Myocyte (in vitro differentiated cells): ENCODE results near the gene PASK. TPM values are rescaled to one million over a fixed set of nuclear protein-coding genes. Genes with fewer than 3 reads are reported as not detected.
A peak's percentile ranks its signal among the peaks of the same experiment; 100 is the strongest.
"Not testable (repeated sequence)": the region's sequence is repeated elsewhere in the genome, so short reads cannot be mapped to it uniquely, and the experiment has no call there.

ENCODE experiments used
- DNase-seq: peaks from one replicate; pipeline ENCODE4 v3.0.0-alpha.2; 2012; ENCODE audit warnings: low read depth
- total RNA-seq: library from RNA; depleted of rRNA; stranded (reverse); fragments of >200 nt; gene quantifications from 2 replicates; pipeline ENCODE4 v1.2.3, GENCODE V29; 2014

Gene PASK
- total RNA-seq, 1 donor from 2014 or later, result 0.45 TPM

DNA sequence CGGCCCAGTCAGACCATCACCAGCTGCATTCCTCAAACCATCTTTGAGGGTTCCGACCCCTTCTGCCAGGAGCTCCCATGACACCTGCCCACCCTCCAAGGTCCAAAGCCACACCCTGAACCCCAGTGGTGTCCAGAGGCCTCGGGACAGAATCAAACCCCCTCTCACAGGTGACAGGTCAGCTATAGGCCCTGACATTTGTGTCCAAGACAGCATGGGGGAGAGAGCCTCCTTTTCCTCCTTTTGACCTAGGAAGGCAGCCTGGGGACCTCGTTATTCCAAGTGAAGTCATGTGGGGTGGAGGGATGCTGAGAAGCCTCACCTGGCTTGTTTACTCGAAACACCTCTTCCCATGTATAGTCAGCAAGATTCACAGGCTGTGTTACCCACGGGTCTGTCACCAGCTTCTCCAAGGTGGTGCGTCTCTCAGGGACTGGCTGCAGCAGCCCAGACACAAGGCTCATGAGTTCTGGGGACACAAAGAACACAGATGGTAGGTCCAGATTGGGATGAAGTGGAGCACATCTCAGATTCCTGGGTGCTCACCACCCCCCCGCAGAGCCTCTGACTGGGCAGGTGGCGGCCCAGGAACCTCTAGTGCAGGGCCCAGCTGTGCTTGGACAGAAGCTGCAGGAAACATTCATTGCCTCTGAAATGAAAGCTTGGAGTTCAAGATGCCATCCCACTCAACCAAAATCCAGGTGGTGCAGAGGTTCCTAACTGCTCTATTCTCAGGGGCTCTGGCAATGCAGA is 42.1 kb downstream of the PASK start:
- no peak for DNase-seq

DNA sequence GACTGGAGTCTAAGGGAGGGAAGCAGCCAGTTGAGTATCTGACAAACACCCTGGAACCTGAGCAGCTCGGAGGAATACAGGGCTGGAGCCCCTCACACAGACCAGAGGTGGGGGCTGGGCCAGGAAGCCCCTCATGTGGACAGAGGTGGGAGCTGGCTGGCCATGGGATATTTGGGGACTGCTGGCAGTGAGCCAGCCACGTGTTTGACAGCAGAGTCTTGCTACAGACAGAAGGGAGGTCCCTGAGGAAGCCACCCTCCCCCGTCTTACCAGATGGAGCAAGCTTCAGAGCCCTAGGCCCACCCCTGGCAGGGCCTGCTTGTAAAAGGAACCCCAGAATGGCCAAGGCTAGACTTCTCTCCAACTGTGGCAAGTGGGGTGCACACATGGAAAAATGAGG is 43.6 kb downstream of the PASK start:
- DNase-seq, result no peak

DNA sequence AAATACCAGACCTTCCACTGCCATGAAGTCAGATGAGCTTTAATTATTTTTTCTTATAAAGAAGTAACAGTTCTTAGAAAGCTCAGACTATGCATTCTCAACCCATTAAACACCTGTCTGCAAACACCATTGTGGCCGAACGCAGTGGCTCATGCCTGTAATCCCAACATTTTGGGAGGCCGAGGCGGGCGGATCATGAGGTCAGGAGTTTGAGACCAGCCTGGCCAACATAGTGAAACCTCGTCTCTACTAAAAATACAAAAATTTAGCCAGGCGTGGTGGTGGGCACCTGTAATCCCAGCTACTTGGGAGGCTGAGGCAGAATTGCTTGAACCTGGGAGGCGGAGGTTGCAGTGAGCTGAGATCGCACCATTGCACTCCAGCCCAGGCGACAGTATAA is 44.7 kb downstream of the PASK start:
- not testable (repeated sequence) for DNase-seq

DNA sequence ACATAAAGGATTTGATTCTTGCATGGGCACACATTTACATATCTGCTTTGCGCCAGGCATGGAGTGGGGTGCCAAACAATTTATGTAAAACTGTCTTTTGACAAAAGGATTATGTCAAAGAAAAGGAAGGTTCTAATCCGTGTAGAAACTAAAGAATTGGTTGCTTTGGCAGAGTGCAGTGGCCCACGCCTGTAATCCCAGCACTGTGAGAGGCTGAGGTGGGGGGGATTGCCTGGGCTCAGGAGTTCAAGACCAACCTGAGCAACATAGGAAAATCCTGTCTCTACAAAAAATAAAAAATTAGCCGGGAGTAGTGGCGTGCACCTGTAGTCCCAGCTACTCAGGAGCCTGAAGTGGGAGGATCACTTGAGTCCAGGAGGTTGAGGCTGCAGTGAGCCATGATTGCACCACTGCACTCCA is 46.1 kb downstream of the PASK start:
- DNase-seq, result no peak

DNA sequence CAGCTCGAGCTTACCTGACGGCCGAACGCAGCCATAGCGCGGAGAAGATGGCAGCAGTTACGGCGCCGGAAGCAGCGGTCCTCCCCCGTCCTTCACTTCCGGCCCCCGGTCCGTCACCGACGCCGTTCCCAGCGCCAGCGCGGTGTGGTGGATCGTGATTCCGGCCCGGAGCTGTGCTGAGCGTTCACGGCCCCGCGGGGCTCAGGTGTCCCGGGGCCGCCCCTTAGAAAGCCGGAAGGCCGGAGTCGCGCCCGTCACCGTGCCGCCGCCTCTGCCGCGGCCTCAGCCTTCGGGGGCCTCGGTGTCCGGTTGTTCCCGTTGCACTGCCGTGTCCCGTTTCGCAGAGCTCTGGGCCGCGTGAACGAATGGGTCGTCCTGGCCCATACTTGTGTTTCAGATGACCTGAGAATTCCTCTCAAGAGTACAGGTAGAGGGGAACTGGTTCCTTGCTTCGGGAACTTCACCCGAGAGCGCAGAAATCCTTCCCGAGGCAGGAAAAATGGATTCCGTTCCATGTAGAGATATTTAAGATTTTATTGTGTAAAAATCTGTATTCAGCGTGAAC is 47.0 kb downstream of the PASK start, which contains the start of gene MTERF4:
Gene MTERF4, minus strand, starts transcription at position 49 of the 565 bp plus-strand sequence. Its CDS starts 14 bp downstream, at position 35.
- peak; percentile 91 for DNase-seq

DNA sequence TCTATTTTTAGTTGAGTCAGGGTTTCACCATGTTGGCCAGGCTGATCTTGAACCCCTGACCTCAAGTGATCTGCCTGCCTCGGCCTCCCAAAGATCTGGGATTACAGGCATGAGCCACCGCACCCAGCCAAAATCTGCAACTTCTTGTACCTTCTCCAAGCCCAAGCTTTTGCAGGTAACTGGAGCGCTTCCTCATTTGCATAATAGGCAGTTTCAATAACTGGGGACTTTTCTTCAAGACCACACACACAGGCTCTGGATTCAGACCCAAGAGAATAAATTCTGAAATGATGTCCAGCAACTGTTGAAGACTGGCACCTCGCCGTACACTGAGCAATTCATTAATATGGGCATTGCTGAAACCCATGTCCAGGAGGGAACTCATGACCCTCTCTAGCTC is 50.0 kb downstream of the PASK start:
- no peak for DNase-seq

DNA sequence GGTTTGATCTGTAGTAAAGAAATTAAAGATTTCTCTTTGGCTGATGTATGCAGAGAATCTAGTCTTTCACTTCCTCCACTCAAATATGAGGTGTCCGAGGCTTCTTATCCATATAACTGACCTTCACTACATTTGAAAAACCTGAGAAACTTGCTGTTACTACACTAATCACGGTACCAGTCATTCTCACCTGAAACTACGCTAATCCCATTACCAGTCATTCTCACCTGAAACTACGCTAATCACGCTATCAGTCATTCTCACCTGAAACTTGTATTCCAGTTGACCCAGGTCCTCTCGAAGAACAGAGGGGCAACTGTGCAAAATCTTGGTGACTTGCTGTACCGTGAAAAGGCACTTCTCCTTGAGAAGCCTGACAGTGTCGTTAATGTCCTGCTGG is 52.3 kb downstream of the PASK start:
- DNase-seq, result no peak

DNA sequence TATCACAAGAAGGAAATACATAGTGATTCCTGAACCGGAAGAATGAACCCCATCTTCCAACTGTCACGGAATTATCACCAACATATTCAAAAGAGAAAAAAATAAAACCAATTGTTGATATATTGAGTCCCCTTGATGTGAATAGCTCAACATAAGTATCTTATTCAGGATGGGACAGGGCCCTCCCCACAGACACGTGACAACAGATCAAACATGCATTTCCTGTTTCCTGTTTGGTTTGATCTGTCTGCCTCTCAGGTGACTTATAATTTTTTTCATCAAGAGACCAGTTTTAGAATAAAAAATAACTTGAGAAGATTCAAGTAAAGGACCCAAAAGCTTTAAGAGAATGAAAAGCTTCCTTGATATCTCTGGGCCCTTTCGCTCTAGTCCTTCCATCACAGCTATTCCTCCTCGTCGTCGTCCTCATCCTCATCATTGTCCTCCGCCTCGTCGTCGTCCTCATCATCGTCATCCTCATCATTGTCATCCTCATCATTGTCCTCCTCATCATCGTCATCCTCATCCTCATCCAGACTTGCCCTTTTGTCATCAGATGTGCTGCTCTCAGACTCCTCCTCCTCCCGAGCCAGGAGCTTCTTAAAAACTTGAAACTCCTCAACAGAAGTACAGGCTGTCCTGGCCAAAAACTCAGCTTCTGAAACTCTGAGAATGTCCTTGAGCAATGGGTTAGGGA is 53.5 kb downstream of the PASK start:
- DNase-seq, result no peak

DNA sequence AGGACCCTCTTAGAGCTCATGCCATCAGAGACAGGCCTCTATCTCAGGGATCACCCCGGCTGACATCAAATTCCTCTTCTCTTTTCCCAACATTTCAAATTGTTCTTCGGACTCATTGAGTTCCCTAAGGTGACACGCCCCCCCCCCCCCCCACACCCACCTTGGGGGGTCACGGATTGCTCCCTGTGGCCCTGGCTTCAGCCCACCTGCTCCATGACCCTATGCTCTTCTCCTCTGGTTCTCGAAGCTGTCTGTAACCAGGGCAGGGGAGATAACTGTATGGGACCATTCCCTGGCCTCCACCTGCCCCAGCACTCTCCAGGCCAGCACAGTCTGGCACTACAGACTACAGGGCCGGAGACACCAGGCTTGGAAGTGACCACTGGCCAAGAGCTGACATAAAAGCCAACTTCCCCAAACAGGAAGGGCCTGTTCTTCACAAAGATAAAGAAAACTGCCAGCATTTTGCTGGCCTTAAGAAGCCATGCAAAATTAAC is 54.3 kb downstream of the PASK start:
- DNase-seq, result no peak

DNA sequence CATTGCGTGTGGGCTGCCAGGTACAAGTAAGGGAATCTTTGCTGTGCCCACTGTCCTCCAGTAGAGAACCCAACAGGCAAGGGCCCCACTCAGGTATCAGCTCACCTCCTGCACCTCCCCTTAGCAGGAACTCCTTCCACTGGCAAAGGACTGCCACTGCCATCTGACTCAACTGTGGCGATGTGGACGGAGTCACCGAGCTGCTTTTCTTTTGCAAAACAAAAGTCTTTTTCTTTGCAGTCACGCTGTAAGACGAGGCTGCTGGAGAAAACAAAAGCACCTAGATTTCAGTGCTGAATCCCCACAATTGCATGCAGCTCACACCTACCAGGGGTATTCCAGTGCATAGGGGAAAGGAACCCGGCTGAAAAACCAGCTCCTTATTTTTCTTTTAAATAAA is 55.1 kb downstream of the PASK start:
- DNase-seq, result no peak

DNA sequence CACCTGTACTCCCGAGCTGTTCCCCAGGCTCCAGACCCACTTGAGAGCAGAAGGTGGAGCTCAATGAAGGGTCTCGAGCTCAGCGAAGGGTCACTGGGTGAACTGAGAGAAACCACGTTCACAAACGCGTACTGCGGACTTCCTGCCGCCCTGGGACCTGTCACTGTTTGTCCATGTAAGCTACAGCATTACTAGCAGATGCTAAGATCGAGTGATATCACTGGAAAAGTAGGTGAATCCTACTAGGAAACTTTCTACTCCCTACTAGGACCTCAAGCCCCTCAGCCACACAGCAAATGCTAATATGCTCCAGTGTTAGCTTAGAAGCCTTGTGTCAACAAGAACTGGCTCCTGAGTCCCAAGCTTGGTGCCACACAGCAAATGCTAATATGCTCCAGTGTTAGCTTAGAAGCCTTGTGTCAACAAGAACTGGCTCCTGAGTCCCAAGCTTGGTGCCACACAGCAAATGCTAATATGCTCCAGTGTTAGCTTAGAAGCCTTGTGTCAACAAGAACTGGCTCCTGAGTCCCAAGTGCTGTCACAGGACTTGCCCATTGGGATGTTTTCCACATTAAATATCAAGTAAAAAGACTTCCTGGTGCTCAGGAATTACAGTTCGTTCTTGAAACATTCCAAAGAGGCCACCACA is 56.0 kb downstream of the PASK start:
- not testable (repeated sequence) for DNase-seq

DNA sequence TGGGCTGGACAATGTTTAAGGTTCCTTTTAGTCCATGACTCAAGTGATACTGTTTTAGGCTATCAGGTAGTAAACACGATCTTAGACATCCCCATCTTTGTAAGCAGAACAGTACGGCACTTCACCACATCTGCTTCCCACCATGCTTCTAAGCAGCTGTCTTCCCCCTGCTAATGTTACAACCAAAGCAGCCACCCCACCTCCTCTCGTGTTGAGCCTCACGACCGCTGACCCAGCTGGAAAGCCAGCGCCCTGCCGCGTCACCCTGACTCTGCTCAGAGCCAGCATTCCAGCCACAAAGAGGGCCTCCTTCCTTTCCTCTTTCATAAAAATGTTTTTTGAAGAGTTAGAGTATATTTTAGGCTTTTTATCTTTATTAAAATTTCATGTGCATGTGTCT is 56.6 kb downstream of the PASK start:
- DNase-seq, result peak; percentile 78

DNA sequence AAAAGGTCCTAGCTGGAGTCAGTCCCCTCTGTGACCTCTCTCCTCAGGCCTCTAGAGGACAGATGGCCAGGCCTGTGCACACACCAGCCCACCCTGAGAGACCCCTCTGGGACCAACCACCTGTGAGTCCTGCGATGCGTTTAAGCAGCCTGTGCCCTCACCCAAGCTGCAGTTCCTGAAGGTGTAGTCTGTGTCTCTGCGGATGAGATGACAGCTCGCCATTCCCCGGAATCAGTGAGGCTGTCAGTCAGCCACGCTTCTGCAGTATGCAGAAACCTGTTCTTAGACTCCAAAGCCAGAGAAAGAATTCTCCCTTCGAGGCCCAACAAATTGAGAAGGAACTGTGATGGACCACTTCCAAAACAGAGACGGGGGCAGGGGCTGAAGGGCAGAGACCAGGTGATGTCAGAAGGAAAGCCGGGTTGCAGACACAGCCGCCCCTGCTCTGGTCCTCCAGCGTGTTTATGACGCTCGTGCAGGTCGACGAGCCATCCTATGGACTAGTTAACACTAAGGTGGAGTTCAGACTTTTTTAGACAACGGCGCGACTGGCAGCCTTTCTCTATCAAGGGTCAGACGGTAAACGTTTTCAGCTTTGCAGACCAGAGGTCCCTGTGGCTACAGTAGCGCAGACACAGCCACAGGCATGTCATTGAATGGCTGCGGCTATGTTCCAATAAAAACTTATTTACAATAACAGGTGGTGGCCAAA is 57.4 kb downstream of the PASK start:
- peak; percentile 27 for DNase-seq

DNA sequence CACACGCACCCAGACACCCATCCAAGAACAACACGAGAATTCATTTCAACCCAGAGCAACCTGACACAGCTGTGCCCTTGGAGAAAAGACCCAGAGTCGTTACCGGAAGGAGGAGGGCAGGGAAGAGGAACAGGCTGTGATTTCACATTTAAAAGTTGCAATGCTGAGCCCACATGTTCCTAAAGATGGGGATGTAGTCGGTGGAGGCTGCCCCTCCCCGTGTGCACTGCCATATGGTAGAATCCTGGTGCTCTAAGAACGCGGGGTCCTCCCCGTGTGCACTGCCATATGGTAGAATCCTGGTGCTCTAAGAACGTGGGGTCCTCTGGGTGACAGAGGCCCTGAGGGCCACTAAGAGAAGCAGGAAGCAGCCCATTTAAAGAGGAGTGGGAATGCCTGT is 58.1 kb downstream of the PASK start:
- no peak for DNase-seq

DNA sequence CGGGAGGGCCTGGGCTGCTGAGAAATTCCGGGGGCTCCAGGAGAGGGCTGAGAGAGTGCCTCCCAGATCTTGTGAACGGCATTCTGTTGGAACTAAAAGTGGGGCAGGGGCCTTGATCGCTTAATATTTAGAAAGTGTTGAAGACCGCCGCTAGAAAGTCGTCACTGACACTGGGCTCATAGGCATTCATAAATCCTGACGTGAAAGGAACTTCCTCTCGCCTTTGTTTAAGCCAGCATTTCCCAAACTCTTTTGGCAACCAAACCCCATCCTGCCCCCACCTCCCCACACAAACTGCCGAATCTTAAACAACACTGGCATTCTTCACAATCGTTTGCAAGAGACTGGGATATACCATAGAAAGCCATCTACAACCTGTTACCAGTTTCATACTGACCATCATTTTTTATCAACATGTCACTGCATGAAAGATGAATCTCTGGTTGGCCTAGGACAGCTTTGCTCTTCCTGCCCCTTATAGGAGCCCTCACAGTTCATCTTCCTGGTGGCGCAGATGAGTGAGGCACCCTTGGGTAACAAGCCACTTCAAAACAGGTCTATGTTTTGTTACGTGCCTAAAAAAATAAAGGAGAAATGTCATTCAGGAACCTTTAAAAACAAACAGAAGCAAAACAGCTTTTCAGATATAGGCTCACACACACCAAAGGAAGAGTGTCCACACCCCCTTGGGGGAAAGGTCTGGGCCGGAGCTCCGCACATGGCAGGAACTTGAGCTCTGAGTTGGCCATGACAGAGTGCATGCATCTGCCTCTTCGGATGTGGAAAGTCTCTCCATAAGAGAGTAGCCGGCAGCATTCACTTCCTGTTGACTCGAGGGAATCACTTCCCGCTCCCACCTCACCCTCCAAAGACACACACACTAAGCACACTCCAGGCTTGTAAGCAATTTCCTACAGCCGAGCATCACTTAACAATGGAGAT is 60.2 kb downstream of the PASK start:
- no peak for DNase-seq

DNA sequence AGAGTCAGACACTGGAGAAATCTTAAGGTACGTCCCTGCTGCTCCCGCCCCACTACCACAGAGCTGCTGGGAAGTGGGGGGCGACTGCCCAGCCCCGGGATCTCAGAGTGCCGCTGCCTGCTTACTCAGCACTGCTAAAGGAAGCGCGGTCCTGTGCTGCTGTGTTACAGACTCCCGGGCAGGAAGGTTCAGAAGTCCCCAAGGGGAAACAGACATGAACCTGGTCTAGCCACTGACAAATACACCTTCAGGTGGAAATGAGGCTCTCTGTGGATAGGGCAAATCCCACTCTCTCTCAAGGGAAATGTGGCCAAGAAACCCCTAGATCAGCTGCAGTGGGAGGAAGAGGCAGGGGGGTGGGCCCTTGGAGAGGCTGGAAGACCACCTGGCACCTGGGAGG is 60.9 kb downstream of the PASK start:
- no peak for DNase-seq

DNA sequence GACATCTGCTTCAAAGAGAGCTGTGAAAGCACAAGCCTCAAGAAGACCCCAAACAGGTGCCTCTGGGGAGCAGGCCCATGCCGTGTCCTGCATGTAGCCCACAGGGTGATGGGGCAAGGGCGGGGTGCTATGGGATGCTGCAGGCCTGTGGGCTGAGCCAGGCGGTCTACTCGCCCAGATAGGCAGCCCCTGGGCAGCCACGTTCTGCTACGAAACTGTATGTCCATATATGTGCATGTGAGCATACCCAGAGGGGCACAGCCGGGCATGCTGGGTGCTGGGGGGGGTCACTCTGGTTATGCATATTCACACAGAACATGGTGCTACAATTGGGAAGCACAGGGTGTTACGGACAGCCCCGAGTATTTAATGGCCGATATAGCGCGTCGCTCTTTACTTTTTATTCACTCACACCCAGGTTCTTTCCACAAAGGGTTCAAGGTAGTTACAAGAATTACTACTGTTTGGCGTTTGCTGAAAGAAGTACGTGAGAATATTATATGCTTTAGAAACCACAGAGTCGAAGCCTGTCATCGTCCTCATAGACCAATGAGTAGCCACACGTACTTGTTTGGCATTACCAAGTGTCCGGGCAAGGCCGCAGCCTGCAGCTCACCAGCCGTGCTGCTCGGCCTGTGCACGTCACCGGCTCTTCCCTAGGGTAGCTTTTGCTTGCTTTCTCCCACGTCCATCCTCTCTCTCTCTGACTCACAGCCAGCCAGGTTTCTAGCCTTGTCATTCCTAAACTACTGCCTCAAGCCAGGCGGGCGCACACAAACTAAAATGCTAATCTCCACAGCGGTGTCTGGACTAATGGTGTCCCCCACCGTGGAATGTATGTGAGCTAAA is 61.6 kb downstream of the PASK start:
- no peak for DNase-seq

DNA sequence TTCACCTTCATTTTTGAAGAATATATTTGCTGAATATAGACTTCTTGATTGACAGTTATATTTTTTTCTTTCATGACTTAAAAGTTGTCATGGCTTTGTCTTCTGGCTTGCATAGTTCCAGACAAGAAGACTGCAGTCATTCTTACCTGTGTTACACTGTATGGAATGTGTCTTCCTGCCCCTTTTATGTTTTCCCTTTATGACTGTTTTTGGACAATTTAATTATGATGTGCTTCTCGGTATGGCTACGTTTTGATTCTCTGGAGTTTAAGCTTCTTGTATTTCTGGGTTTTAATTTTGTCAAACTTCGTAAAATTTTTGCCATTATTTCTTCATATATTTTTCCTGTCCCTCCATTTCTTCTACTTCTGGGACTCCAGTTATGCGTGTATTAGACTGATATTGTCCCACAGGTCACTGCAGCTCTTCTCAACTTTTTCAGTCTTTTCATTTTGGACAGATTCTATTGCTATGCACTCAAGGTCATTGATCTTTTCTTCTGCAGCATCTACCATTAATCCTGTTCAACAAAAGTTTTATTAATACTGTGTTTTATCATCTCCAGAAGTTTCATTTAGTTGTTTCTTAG is 64.3 kb downstream of the PASK start:
- no peak for DNase-seq

DNA sequence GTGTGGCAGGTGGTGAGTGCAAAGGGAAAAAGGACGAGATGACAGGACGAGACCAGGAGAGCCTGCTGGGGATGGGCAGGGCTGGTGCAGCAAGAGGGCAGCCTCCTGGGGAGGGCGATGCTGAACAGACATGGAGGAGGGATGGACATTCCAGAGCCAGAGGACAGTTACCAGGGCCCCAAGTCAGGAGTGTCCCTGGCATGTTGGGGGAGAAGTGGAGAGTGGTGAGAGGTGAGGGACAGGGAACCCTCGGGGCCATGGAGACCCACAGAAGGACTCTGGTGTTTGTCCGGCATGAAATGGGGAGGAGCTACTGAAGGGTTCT is 66.2 kb downstream of the PASK start:
- DNase-seq, result no peak
